Muscle of arm (tissue), 14 donors: Measurements from ENCODE around the gene SCAF11. TPM values are rescaled to one million over a fixed set of nuclear protein-coding genes. Genes with fewer than 3 reads are reported as not detected.
"Not testable (repeated sequence)": the region's sequence is repeated elsewhere in the genome, so short reads cannot be mapped to it uniquely, and the experiment has no call there.

ENCODE experiments used
- DNase-seq: peaks from one replicate; pipeline ENCODE4 v3.0.0-alpha.2; 2013
- long read RNA-seq, 11 donors: transcript quantifications; one replicate each; lab custom pipeline, GENCODE V29; 2026
- polyA plus RNA-seq, 12 donors: library from polyadenylated mRNA; unstranded; fragments of 120-200 nt; gene quantifications; one replicate each; pipeline ENCODE4 v1.2.1, GENCODE V29; 2013; ENCODE audit not compliant: insufficient read length in 12 of 12

The SCAF11 gene, protein sequence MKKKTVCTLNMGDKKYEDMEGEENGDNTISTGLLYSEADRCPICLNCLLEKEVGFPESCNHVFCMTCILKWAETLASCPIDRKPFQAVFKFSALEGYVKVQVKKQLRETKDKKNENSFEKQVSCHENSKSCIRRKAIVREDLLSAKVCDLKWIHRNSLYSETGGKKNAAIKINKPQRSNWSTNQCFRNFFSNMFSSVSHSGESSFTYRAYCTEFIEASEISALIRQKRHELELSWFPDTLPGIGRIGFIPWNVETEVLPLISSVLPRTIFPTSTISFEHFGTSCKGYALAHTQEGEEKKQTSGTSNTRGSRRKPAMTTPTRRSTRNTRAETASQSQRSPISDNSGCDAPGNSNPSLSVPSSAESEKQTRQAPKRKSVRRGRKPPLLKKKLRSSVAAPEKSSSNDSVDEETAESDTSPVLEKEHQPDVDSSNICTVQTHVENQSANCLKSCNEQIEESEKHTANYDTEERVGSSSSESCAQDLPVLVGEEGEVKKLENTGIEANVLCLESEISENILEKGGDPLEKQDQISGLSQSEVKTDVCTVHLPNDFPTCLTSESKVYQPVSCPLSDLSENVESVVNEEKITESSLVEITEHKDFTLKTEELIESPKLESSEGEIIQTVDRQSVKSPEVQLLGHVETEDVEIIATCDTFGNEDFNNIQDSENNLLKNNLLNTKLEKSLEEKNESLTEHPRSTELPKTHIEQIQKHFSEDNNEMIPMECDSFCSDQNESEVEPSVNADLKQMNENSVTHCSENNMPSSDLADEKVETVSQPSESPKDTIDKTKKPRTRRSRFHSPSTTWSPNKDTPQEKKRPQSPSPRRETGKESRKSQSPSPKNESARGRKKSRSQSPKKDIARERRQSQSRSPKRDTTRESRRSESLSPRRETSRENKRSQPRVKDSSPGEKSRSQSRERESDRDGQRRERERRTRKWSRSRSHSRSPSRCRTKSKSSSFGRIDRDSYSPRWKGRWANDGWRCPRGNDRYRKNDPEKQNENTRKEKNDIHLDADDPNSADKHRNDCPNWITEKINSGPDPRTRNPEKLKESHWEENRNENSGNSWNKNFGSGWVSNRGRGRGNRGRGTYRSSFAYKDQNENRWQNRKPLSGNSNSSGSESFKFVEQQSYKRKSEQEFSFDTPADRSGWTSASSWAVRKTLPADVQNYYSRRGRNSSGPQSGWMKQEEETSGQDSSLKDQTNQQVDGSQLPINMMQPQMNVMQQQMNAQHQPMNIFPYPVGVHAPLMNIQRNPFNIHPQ (N-terminal part only)
- polyA plus RNA-seq: 100 to 1,000 TPM in 1 of 12 donors, 10 to 100 TPM in 10, not detected in 1; 57.3 to 134 (median 77.2) TPM
- long read RNA-seq, donor 1, full-length matches to known transcripts: 18 of 39 reads
- long read RNA-seq, donor 1, partial matches to known transcripts: 21 of 39 reads
- long read RNA-seq, donor 1, other reads (novel, unspliced or antisense): 0 of 39 reads
- long read RNA-seq, donor 2, full-length matches to known transcripts: 5 of 10 reads
- long read RNA-seq, donor 2, partial matches to known transcripts: 5 of 10 reads
- long read RNA-seq, donor 2, other reads (novel, unspliced or antisense): 0 of 10 reads
- long read RNA-seq, donor 3, full-length matches to known transcripts: 5 of 5 reads
- long read RNA-seq, donor 3, partial matches to known transcripts: 0 of 5 reads
- long read RNA-seq, donor 3, other reads (novel, unspliced or antisense): 0 of 5 reads
- long read RNA-seq, donor 4, full-length matches to known transcripts: 3 of 3 reads
- long read RNA-seq, donor 4, partial matches to known transcripts: 0 of 3 reads
- long read RNA-seq, donor 4, other reads (novel, unspliced or antisense): 0 of 3 reads
- long read RNA-seq, donor 5: 0 reads
- long read RNA-seq, donor 6, full-length matches to known transcripts: 13 of 20 reads
- long read RNA-seq, donor 6, partial matches to known transcripts: 7 of 20 reads
- long read RNA-seq, donor 6, other reads (novel, unspliced or antisense): 0 of 20 reads
- long read RNA-seq, donor 7, full-length matches to known transcripts: 4 of 4 reads
- long read RNA-seq, donor 7, partial matches to known transcripts: 0 of 4 reads
- long read RNA-seq, donor 7, other reads (novel, unspliced or antisense): 0 of 4 reads
- long read RNA-seq, donor 8, full-length matches to known transcripts: 13 of 49 reads
- long read RNA-seq, donor 8, partial matches to known transcripts: 36 of 49 reads
- long read RNA-seq, donor 8, other reads (novel, unspliced or antisense): 0 of 49 reads
- long read RNA-seq, donor 9, full-length matches to known transcripts: 2 of 2 reads
- long read RNA-seq, donor 9, partial matches to known transcripts: 0 of 2 reads
- long read RNA-seq, donor 9, other reads (novel, unspliced or antisense): 0 of 2 reads
- long read RNA-seq, donor 10, full-length matches to known transcripts: 11 of 24 reads
- long read RNA-seq, donor 10, partial matches to known transcripts: 13 of 24 reads
- long read RNA-seq, donor 10, other reads (novel, unspliced or antisense): 0 of 24 reads
- long read RNA-seq, donor 11, full-length matches to known transcripts: 9 of 22 reads
- long read RNA-seq, donor 11, partial matches to known transcripts: 13 of 22 reads
- long read RNA-seq, donor 11, other reads (novel, unspliced or antisense): 0 of 22 reads

DNA sequence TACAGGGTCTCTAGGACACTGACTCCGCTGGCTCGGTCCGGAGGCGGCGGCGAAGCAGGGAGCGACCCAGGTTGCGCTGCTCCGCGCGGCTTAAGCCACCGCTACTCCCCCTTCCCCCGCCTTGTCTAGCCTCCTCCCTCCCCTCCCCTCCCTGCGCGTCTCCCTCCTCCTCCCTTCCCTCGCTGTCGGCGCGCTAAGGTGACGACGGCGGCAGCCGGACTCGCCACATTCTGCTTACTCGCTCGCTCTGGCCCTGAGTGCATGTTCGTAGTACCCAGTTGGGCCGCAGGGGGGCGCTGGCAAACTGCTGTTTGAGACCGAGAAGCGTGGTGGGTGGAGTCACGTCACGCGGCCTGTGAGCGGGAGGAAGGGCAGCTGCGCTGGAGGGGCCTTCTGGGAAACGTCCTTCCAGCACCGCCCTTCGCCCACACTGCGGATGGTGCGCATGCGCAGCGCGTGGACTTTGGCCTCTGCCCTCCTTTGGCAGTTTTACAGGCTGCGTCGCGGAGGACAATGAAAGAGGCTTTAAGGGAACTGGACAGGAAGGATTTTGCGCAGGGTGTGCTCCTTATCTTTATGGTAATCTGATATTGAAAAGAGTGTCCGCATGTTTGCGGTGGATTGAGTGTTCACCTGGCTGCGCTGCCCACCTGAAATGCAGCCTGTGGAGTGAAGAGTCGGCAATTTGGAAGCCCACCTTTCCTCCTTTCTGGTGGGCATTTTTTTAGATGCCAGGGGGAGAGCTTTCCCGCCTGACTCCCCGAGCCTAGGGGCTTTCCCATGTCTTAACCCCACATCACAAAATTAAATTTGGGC is at the start of gene SCAF11:
Gene SCAF11 (minus strand): TSS at position 107 of the 816 bp plus-strand sequence. CDS start 26,407 bp downstream, outside the sequence.
- peak; percentile 100 for DNase-seq

DNA sequence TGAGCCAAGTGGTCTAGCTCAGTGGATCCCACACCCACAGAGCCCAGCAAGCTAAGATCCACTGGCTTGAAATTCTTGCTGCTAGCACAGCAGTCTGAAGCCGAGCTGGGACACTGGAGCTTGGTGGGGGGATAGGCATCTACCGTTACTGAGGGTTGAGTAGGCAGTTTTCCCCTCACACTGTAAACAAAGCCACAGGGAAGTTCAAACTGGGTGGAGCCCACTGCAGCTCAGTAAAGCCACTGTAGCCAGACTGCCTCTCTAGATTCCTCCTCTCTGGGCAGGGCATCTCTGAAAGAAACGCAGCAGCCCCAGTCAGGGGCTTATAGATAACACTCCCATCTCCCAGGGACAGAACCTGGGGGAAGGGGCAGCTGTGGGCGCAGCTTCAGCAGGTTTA is 46.7 kb upstream of the SCAF11 start:
- DNase-seq: not testable (repeated sequence)

DNA sequence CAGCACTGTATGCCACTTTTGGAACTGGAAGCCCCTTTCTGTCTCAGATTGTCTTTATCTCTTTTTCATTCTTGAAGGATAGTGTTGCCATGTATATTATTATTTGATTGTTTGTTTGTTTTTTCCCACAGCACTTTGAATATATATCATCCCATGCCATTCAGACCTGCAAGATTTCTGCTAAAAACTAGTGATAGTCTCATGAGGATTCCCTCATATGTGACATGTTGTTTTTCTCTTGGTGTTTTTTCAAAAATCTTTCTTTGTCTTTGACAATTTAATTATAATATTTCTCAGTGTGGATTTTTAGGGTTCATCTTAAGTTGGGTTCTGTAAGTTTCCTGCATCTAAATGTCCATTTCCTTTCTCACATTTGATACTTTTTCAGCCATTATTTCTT is 36.8 kb upstream of the SCAF11 start:
- DNase-seq: no peak

DNA sequence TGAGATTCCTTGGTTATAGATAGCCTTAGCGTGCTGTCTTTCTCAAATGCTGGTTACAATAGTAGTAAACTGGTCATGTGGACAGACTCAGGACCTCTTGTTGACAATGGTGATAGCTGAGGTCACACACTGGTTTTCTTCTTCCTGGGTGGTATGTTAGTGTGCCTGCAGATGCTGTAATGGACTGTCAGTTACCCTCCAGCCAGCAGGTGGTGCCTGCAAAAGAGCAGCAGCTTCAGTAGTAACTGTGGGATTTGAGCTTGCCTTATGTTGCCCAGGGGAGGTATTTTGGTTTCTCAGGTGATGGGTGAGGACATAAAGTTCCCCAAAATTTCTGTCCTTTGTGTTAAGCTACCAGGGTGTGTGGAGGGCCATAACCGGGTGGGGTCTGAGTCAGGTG is 33.7 kb upstream of the SCAF11 start:
- DNase-seq: no peak

DNA sequence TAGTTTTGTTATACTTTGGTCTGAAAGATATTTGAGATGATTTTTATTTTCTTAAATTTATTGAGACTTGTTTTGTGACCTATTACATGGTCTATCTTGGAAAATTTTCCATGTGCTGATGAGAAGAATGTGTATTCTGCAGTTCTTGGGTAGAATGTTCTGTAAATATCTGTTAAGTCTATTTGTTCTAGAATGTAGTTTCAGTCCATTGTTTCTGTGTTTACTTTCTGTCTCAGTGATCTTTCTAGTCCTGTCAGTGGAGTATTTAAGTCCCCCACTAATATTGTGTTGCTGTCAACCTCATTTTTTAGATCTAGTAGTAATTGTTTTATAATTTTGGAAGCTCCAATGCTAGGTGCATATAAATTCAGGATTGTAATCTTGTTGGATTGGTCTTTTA is 30.4 kb upstream of the SCAF11 start:
- DNase-seq: no peak

DNA sequence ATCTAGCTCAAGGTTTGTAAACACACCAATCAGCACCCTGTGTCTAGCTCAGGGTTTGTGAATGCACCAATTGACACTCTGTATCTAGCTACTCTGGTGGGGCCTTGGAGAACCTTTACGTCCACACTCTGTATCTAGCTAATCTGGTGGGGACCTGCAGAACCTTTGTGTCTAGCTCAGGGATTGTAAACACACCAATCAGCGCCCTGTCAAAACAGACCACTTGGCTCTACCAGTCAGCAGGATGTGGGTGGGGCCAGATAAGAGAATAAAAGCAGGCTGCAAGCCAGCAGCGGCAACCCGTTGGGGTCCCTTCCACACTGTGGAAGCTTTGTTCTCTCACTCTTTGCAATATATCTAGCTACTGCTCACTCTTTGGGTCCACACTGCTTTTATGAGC is 28.3 kb upstream of the SCAF11 start:
- DNase-seq: not testable (repeated sequence)

DNA sequence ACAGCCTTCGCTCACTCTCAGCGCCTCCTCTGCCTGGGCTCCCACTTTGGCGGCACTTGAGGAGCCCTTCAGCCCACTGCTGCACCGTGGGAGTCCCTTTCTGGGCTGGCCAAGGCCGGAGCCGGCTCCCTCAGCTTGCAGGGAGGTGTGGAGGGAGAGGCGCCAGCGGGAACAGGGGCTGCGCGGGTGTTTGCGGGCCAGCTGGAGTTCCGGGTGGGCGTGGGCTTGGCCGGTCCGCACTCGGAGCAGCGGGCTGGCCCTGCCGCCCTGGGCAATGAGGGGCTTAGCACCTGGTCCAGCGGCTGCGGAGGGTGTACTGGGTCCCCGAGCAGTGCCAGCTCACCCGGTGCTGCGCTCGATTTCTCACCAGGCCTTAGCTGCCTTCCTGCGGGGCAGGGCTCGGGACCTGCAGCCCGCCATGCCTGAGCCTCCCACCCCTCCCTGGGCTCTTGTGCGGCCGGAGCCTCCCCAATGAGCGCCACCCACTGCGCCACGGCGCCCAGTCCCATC is 27.5 kb upstream of the SCAF11 start:
- not testable (repeated sequence) for DNase-seq

DNA sequence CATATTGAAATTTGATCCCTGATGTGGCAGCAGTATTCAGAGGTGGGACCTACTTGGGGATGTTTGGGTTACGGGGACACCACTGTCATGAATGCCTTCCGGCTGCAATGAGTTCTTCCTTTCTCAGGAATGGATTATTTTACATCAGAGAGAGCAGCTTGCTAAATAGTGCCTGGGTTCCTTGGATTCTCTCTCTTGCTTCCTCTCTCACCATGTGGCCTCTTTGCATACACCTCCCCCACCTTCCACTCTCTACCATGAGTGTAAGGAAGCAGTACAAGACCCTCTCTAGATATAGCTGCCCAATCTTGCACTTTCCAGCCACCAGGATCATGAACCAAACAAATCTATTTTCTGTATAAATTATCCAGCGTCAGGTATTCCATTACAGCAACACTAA is 15.4 kb upstream of the SCAF11 start:
- DNase-seq: no peak

DNA sequence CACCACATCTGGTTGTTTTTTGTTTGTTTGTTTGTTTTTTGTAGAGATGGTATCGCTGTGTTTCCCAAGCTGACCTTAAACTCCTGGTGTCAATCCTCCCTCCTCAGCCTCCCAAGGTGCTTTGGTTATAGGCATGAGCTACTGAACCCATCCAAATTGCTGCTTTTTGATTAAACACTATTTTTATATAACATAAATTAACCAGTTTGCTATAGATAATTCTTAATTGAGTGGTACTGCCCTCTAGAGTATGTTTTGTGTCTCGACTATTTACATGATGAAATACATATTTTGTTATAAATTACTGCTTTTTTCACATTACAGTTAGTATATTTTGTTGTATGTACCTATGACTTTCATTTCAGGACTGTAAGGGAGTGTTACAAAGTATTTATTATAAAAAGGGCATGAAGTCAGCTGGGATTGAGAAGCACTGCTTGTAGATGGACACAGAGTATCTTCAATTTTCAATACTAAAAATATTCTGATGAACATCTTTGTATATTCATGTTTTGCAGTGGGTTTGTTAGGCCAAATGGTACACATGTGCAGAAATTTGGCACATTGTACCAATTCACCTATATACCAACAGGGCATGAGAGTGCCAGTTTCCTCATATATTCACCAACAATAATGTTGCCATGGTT is 14.9 kb upstream of the SCAF11 start:
- DNase-seq: no peak

DNA sequence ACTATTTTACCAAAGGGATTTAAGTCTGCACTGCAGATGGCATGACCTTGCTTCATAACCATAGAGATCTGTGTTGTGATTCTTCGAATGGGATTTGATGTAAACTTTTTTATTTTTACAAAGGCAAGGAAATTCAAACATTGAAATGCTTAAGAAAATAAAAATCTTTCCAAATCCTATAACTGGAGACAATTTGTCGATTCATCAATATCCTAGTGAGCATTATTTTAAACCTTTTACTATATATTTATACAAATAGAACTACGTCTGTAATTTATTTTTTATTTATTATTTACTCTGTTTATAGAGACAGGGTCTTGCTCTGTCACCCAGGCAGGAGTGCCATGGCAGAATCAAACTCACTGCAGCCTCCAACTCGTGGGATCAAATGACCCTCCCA is 14.3 kb upstream of the SCAF11 start:
- no peak for DNase-seq

DNA sequence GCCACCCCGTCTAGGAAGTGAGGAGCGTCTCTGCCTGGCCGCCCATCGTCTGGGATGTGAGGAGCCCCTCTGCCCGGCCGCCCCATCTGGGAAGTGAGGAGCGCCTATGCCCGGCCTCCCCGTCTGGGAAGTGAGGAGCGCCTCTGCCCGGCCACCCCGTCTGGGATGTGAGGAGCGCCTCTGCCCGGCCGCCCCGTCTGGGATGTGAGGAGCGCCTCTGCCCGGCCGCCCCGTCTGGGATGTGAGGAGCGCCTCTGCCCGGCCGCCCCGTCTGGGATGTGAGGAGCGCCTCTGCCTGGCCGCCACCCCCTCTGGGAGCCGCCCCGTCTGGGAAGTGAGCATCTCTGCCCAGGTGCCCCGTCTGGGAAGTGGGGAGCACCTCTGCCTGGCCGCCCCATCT is 9.7 kb upstream of the SCAF11 start:
- DNase-seq: not testable (repeated sequence)

DNA sequence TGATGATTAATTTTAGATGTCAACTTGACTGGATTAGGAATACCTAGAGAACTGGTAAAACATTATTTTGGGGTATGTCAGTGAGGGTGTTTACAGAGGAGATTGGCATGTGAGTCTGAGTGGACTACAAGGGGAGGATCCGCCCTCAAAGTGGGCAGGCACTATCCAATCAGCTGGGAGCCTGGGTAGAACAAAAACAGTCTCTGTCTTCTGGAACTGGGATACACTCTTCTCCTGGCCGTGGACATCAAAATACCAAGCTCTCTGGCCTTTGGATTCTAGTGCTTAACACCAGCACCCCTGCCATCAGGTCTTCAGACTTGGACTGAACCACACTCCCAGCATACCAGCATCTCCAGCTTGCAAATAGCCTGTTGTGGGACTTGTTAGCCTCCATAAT is 4.4 kb upstream of the SCAF11 start:
- DNase-seq: no peak

DNA sequence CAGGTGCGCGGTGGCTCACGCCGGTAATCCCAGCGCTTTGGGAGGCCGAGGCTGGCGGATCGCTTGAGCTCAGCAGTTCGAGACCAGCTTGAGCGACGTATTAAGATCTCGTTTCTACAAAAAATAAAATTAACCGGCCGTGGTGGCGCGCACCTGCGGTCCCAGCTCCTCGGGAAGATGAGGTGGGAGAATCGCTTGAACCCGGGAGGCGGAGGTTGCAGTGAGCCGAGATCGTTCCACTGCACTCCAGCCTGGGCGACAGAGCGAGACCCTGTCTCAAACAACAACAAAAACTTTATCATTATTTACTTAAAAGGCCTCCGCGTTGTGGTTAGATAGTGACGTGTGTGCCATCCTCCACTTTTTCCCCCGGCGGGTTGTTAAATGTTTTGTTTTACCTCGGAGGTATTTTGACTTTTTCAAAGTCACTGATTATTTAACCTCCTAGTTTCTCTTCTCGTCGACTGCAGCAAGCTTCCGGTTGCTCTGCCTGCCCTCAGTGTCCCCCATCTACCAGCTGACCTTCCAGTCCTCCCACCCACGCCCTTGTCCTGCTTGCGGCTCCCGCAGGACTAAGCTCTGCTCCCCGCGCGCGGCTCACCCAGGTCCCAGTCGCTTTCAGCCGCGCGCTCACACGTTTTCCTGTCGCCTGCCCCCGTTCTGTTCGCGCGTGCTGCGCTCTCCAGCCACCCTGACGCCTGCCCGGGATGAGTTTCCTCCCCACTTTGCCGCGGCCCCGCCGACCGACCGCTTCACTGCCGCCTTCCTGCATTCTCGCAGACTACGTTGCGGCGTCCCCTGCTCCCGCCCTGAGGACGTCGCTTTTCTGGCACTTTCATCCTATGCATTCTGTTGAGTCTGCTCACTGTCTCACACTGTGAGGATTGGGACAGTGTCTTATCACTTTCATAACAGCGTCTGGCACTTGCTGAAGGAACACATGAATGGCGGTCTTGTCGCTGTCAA is 1.2 kb upstream of the SCAF11 start:
- peak; percentile 83 for DNase-seq

DNA sequence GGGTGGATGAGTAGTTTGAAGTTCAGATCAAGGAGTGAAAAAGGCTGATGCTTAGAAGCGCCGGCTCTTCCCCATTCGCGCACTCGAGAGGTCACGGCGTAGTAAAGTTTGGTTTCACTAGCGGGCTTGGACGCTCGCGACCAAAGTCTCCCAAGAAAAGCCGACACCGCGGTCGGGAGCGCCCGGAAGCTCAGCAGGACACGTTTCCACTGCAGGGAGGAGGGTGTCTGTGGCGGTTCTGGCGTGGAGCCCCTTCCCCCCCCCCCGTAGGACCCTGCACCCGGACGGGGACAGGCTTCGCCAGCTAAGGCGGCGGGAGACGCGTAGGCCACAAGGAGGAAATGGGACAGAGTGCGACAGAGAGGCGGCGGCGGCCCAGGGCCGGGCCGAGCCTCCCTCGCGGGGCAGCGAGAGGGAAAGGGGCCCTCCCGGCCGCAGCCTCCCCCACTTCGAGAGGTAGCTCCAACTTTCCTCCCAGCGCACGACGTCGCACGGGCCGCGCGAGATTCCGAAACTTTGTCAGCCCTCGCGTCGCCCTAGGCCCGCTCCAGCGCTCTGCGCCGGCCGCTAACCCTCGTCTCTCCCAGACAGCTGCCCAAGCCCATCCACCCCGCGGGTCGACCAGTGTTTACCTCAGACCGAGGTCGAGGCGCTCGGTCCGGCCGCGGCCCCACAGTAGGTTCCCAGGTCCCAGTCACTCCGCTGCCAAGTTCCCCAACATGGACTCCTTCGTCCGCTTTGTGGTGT is 480 bp downstream of the SCAF11 start:
- DNase-seq: peak; percentile 75

DNA sequence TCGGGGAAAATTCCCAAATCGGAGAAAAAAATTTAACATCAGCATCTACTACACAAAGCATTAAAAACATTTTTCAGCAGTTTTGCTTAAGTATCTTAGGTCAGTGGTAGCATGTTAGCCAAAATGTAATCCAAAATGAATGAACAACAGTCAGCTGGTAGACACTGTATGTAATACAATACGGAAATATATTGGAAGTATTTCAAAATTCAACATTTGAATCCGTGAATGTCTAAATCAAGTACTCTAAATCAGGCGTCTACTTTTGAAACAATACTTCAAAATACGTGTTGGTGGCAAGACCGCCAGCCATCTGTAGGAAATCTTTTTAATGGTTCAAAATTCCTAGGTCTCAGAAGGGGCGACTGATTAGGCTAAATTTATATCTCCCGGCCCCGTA is 1.1 kb downstream of the SCAF11 start:
- no peak for DNase-seq
